WTC11 (cell line): Measurements from ENCODE around the gene C10orf90. TPM values are rescaled to one million over a fixed set of nuclear protein-coding genes. Genes with fewer than 3 reads are reported as not detected.

Source experiments
- ATAC-seq: fragments of 200-7000 bp; cut with Tn5 transposase; 2 replicates; pipeline ENCODE4 v1.10.0; 2021; ENCODE audit warnings: mild to moderate bottlenecking, moderate library complexity
- CTCF ChIA-PET: fragments of 300-600 bp; sonication (Branson Sonifier 250); formaldehyde crosslinking; loops from one replicate; lab custom pipeline; 2021; ENCODE audit warnings: antibody characterized with exemption; lab: Charles Lee
- POLR2A ChIA-PET: fragments of 350-600 bp; sonication (Branson Sonifier 250); formaldehyde crosslinking; loops from one replicate; lab custom pipeline; 2021; ENCODE audit warnings: antibody characterized with exemption; lab: Charles Lee
- DNase-seq: peaks from one replicate; pipeline ENCODE4 v3.0.0; 2021; ENCODE audit warnings: low spot score
- H3K27ac Mint-ChIP-seq: 2 replicates; pipeline ENCODE4 v1.8.0; 2021; ENCODE audit warnings: mixed read lengths
- H3K27me3 Mint-ChIP-seq: 2 replicates; pipeline ENCODE4 v1.8.0; 2021; ENCODE audit warnings: low read depth, mild to moderate bottlenecking, moderate library complexity, mixed read lengths
- H3K36me3 Mint-ChIP-seq: 2 replicates; pipeline ENCODE4 v1.8.0; 2021; ENCODE audit warnings: mixed read lengths
- H3K4me1 Mint-ChIP-seq: 2 replicates; pipeline ENCODE4 v1.8.0; 2022; ENCODE audit warnings: mixed read lengths
- H3K4me3 Mint-ChIP-seq: 2 replicates; pipeline ENCODE4 v1.8.0; 2021; ENCODE audit warnings: mild to moderate bottlenecking, moderate library complexity, mixed read lengths
- H3K9me3 Mint-ChIP-seq: 2 replicates; pipeline ENCODE4 v1.8.0; 2021; ENCODE audit warnings: mixed read lengths
- ARID4B ChIP-seq: sonication (generic); formaldehyde crosslinking; IDR thresholded peaks from 2 replicates; pipeline ENCODE4 v1.8.0; 2023; ENCODE audit warnings: missing genetic modification reagents, mild to moderate bottlenecking, borderline replicate concordance
- CDX4 ChIP-seq: fragments of 250-450 bp; sonication (Bioruptor Pico); IDR thresholded peaks from 2 replicates; pipeline ENCODE4 v1.9.0; 2021; ENCODE audit warnings: moderate library complexity, mild to moderate bottlenecking, inconsistent platforms, borderline replicate concordance
- E2F1 ChIP-seq: sonication (generic); formaldehyde crosslinking; IDR thresholded peaks from 2 replicates; pipeline ENCODE4 v1.8.0; 2022; ENCODE audit warnings: mild to moderate bottlenecking, missing genetic modification reagents
- E2F4 ChIP-seq: sonication (generic); formaldehyde crosslinking; IDR thresholded peaks from 2 replicates; pipeline ENCODE4 v1.8.1; 2022; ENCODE audit warnings: low read depth, mild to moderate bottlenecking, moderate library complexity, missing genetic modification reagents, borderline replicate concordance
- HMGXB4 ChIP-seq: sonication (generic); formaldehyde crosslinking; IDR thresholded peaks from 2 replicates; pipeline ENCODE4 v1.8.1; 2023; ENCODE audit warnings: mild to moderate bottlenecking, moderate library complexity, missing genetic modification reagents
- IRF2 ChIP-seq: sonication (generic); formaldehyde crosslinking; IDR thresholded peaks from 2 replicates; pipeline ENCODE4 v1.8.0; 2022; ENCODE audit warnings: low read depth, missing genetic modification reagents, borderline replicate concordance
- NR3C1 ChIP-seq: sonication (generic); formaldehyde crosslinking; conservative IDR thresholded peaks from 2 replicates; pipeline ENCODE4 v1.8.1; 2023; ENCODE audit warnings: low read depth, mild to moderate bottlenecking, missing genetic modification reagents
- PREB ChIP-seq: sonication (generic); formaldehyde crosslinking; IDR thresholded peaks from 2 replicates; pipeline ENCODE4 v1.8.1; 2022; ENCODE audit warnings: mild to moderate bottlenecking, missing genetic modification reagents, moderate library complexity, borderline replicate concordance
- TCF7 ChIP-seq: sonication (generic); formaldehyde crosslinking; IDR thresholded peaks from 2 replicates; pipeline ENCODE4 v1.8.0; 2022; ENCODE audit warnings: mild to moderate bottlenecking, low read depth, missing genetic modification reagents, moderate library complexity
- ZBTB21 ChIP-seq: sonication (generic); formaldehyde crosslinking; IDR thresholded peaks from 2 replicates; pipeline ENCODE4 v1.8.1; 2023; ENCODE audit warnings: mild to moderate bottlenecking, missing genetic modification reagents, borderline replicate concordance
- ZNF121 ChIP-seq: sonication (generic); formaldehyde crosslinking; IDR thresholded peaks from 2 replicates; pipeline ENCODE4 v1.8.0; 2023; ENCODE audit warnings: missing genetic modification reagents
- ZNF425 ChIP-seq: fragments of 250-450 bp; sonication (Bioruptor Pico); conservative IDR thresholded peaks from 2 replicates; pipeline ENCODE4 v1.9.0; 2021; ENCODE audit warnings: mild to moderate bottlenecking
- total RNA-seq: library from RNA; stranded (reverse); gene quantifications from 3 replicates; pipeline ENCODE4 v1.2.3, GENCODE V29; 2021

C10orf90 gene
- total RNA-seq, 1 experiment from 2014 or later: 0.85 TPM

GRCh38 chr10:126392469-126392868 lies 278.0 kb downstream of the C10orf90 start (continued):
- TF ChIP-seq ZNF425 (CRISPR knock-in tag) (no peak), HMGXB4 (CRISPR knock-in tag) (no peak), ZBTB21 (no peak), IRF2 (CRISPR knock-in tag) (no peak), CDX4 (CRISPR knock-in tag) (no peak)

GRCh38 chr10:126392068-126392467 lies 278.4 kb downstream of the C10orf90 start:
- CTCF ChIA-PET: no interaction called here

More at GRCh38 chr10:126392068-126392467, 278.4 kb downstream of the C10orf90 start:
- ATAC-seq: no peak
- no peak for TF ChIP-seq TCF7 (CRISPR knock-in tag)
- no peak for TF ChIP-seq ARID4B (CRISPR knock-in tag)
- no peak for TF ChIP-seq ZNF121
- TF ChIP-seq PREB (CRISPR knock-in tag): no peak
- TF ChIP-seq NR3C1 (CRISPR knock-in tag): no peak
- TF ChIP-seq E2F4 (CRISPR knock-in tag): no peak
- no peak for TF ChIP-seq E2F1 (CRISPR knock-in tag)
- Mint-ChIP-seq H3K27ac (no peak overlapping the region), H3K27me3 (peaks cover 36% of the 10 kb centered on the region), H3K4me3 (no peak overlapping the region), H3K4me1 (peaks cover 11% of the 10 kb centered on the region), H3K36me3 (no peaks in the 10 kb centered on the region), H3K9me3 (peaks cover 7% of the 10 kb centered on the region)
- no peak for DNase-seq
- POLR2A ChIA-PET: no interaction called here
